HepG2 (cell line): ENCODE data around the gene PCBP1. TPM values are rescaled to one million over a fixed set of nuclear protein-coding genes. Genes with fewer than 3 reads are reported as not detected.

Source experiments
- ATF2 ChIP-seq: sonication (generic); formaldehyde crosslinking; IDR thresholded peaks from 2 replicates; pipeline ENCODE4 v1.4.0; 2020; ENCODE audit warnings: missing genetic modification reagents
- ATM ChIP-seq: fragments of 450-650 bp; IDR thresholded peaks from 2 replicates; pipeline ENCODE4 v1.7.1; 2017; ENCODE audit warnings: mild to moderate bottlenecking, borderline replicate concordance
- DPF2 ChIP-seq: sonication (generic); formaldehyde crosslinking; IDR thresholded peaks from 2 replicates; pipeline ENCODE4 v1.4.0; 2020; ENCODE audit warnings: mild to moderate bottlenecking, low read depth, missing genetic modification reagents, borderline replicate concordance
- HNRNPK ChIP-seq: fragments of 200-400 bp; formaldehyde crosslinking; IDR thresholded peaks from 2 replicates; pipeline ENCODE4 v1.6.1; 2018; ENCODE audit warnings: low read length, low read depth, moderate library complexity, mild to moderate bottlenecking; ENCODE audit not compliant: poor library complexity, severe bottlenecking
- MIER3 ChIP-seq: IDR thresholded peaks from 2 replicates; pipeline ENCODE4 v1.6.1; 2016; ENCODE audit warnings: missing compliant biosample characterization, borderline replicate concordance
- MTF2 ChIP-seq: sonication (generic); formaldehyde crosslinking; IDR thresholded peaks from 2 replicates; pipeline ENCODE4 v1.5.0; 2020; ENCODE audit warnings: missing genetic modification reagents, borderline replicate concordance
- MYC ChIP-seq: sonication (generic); formaldehyde crosslinking; IDR thresholded peaks from 2 replicates; pipeline ENCODE4 v1.9.0; 2021; ENCODE audit warnings: missing genetic modification reagents, borderline replicate concordance
- PCBP2 ChIP-seq: fragments of 200-400 bp; formaldehyde crosslinking; optimal IDR thresholded peaks from 2 replicates; pipeline ENCODE3; 2018; ENCODE audit warnings: low read length, low read depth; ENCODE audit not compliant: poor library complexity, severe bottlenecking
- POLR2A ChIP-seq, 2 experiments: IDR thresholded peaks; 2 replicates each; pipeline ENCODE4 v1.6.1; 2011; ENCODE audit warnings: low read depth in 2 of 2, low read length in 2 of 2, mild to moderate bottlenecking in 1 of 2, moderate library complexity in 1 of 2; ENCODE audit not compliant: insufficient read depth in 1 of 2
- PRDM15 ChIP-seq: sonication (generic); formaldehyde crosslinking; IDR thresholded peaks from 2 replicates; pipeline ENCODE4 v1.4.0; 2020; ENCODE audit warnings: missing genetic modification reagents
- SAP130 ChIP-seq: IDR thresholded peaks from 2 replicates; pipeline ENCODE4 v1.6.1; 2016; ENCODE audit warnings: low read depth
- SNAI1 ChIP-seq: sonication (generic); formaldehyde crosslinking; IDR thresholded peaks from 2 replicates; pipeline ENCODE4 v1.5.0; 2020; ENCODE audit warnings: mild to moderate bottlenecking, missing genetic modification reagents, borderline replicate concordance
- SP5 ChIP-seq: IDR thresholded peaks from 2 replicates; pipeline ENCODE4 v1.6.1; 2016; ENCODE audit warnings: low read depth, borderline replicate concordance
- TEAD3 ChIP-seq: optimal IDR thresholded peaks from 2 replicates; pipeline ENCODE3; 2016; ENCODE audit warnings: borderline replicate concordance
- TP53 ChIP-seq: sonication (generic); formaldehyde crosslinking; conservative IDR thresholded peaks from 2 replicates; pipeline ENCODE4 v1.4.0; 2020; ENCODE audit warnings: missing genetic modification reagents
- ZC3H13 ChIP-seq: sonication (generic); formaldehyde crosslinking; IDR thresholded peaks from 2 replicates; pipeline ENCODE4 v1.8.1; 2023; ENCODE audit warnings: mild to moderate bottlenecking, missing genetic modification reagents, moderate library complexity
- ZNF264 ChIP-seq: sonication (generic); formaldehyde crosslinking; IDR thresholded peaks from 2 replicates; pipeline ENCODE4 v1.4.0; 2020; ENCODE audit warnings: missing genetic modification reagents
- ZNF660 ChIP-seq: sonication (generic); formaldehyde crosslinking; IDR thresholded peaks from 2 replicates; pipeline ENCODE4 v1.5.1; 2020; ENCODE audit warnings: mild to moderate bottlenecking, low read depth, missing genetic modification reagents, borderline replicate concordance
- ZNF7 ChIP-seq: IDR thresholded peaks from 2 replicates; pipeline ENCODE4 v1.6.1; 2016; ENCODE audit warnings: missing biosample characterization, missing genetic modification reagents
- ZNF761 ChIP-seq: sonication (generic); formaldehyde crosslinking; conservative IDR thresholded peaks from 2 replicates; pipeline ENCODE4 v1.4.0; 2020; ENCODE audit warnings: mild to moderate bottlenecking, missing genetic modification reagents
- ZNF777 ChIP-seq: sonication (generic); formaldehyde crosslinking; IDR thresholded peaks from 2 replicates; pipeline ENCODE4 v1.4.0; 2020; ENCODE audit warnings: missing genetic modification reagents
- polyA plus RNA-seq, 8 experiments: library from polyadenylated mRNA; depleted of rRNA in 3 of 8; stranded (reverse) in 7 of 8; unstranded in 1 of 8; fragments of >200 nt; fragmentation: Illumina TruSeq in 4 of 8; extraction: Trizol in 4 of 8; gene quantifications; 2 replicates each; pipeline versions ENCODE4 v1.2.1 to v1.2.3, GENCODE V29; 2011 to 2016; ENCODE audit warnings: low read depth in 4 of 8, missing spikeins in 1 of 8, mixed read lengths in 1 of 8; ENCODE audit not compliant: insufficient read depth in 1 of 8
- total RNA-seq, 5 experiments: library from RNA; depleted of rRNA; stranded (reverse); fragments of >200 nt; fragmentation: Illumina TruSeq; extraction: Trizol; gene quantifications; 2 replicates each; pipeline ENCODE4 v1.2.3, GENCODE V29; 2016; ENCODE audit warnings: low read depth in 1 of 5
- TF ChIP-seq, protein P1 (sequence below): sonication (generic); formaldehyde crosslinking; IDR thresholded peaks from 2 replicates; pipeline ENCODE4 v1.4.0; 2020; ENCODE audit warnings: mild to moderate bottlenecking, missing genetic modification reagents

The PCBP1 gene
- total and polyA plus RNA-seq, 2 of the 13 experiments (the other 11 are each of a cell fraction or from before 2014, with no cell fraction given) = 32.0 to 137 TPM

- peak; percentile 70; the same call in 1 of the 2 replicates for TF ChIP-seq ZC3H13 (CRISPR knock-in tag)
- no peak for TF ChIP-seq TP53 (CRISPR knock-in tag)
- no peak; the same call in 1 of the 2 replicates for TF ChIP-seq ZNF761
- TF ChIP-seq TEAD3 (CRISPR knock-in tag) = no peak
- TF ChIP-seq ZNF660 (CRISPR knock-in tag) = no peak
- no peak for TF ChIP-seq DPF2 (CRISPR knock-in tag)
- peak; percentile 69 for TF ChIP-seq SP5
- TF ChIP-seq SNAI1 (CRISPR knock-in tag) = no peak
- peak; percentile 71 to 81 for TF ChIP-seq POLR2A (IDR thresholded peaks at IDR 0.05; ENCODE audit: insufficient read depth in 1 of 2, low read depth in 2 of 2, low read length in 2 of 2)
- TF ChIP-seq SAP130 (CRISPR knock-in tag) = peak; percentile 41
- no peak for TF ChIP-seq ZNF264
- no peak for TF ChIP-seq PCBP2
- TF ChIP-seq ATF2 = peak; percentile 77
- peak; percentile 99 for TF ChIP-seq MYC (CRISPR knock-in tag)
- TF ChIP-seq, protein P1, sequence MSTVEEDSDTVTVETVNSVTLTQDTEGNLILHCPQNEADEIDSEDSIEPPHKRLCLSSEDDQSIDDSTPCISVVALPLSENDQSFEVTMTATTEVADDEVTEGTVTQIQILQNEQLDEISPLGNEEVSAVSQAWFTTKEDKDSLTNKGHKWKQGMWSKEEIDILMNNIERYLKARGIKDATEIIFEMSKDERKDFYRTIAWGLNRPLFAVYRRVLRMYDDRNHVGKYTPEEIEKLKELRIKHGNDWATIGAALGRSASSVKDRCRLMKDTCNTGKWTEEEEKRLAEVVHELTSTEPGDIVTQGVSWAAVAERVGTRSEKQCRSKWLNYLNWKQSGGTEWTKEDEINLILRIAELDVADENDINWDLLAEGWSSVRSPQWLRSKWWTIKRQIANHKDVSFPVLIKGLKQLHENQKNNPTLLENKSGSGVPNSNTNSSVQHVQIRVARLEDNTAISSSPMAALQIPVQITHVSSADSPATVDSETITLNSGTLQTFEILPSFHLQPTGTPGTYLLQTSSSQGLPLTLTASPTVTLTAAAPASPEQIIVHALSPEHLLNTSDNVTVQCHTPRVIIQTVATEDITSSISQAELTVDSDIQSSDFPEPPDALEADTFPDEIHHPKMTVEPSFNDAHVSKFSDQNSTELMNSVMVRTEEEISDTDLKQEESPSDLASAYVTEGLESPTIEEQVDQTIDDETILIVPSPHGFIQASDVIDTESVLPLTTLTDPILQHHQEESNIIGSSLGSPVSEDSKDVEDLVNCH = no peak
- no peak for TF ChIP-seq PRDM15 (CRISPR knock-in tag)
- no peak for TF ChIP-seq ATM
- TF ChIP-seq MTF2 (CRISPR knock-in tag) = no peak
- TF ChIP-seq ZNF7 (CRISPR knock-in tag) = no peak
- peak; percentile 57; the same call in 1 of the 2 replicates for TF ChIP-seq ZNF777 (CRISPR knock-in tag)
- TF ChIP-seq MIER3 (CRISPR knock-in tag) = peak; percentile 76; the same call in 1 of the 2 replicates
- peak; percentile 88 for TF ChIP-seq HNRNPK
These were observed at the start of gene PCBP1 (continued) for GRCh38 chr2:70086838-70087701.
